HepG2 (cell line): Measurements from ENCODE around the gene ZNF616. TPM values are rescaled to one million over a fixed set of nuclear protein-coding genes. Genes with fewer than 3 reads are reported as not detected.

Experiments
- ASH2L ChIP-seq: fragments of 300-600, 200-600 bp; sonication (generic); IDR thresholded peaks from 2 replicates; pipeline ENCODE4 v1.7.0; 2017; ENCODE audit warnings: low read depth, mild to moderate bottlenecking, moderate library complexity, mixed read lengths, low read length; ENCODE audit not compliant: insufficient read length
- CAMTA2 ChIP-seq: sonication (generic); formaldehyde crosslinking; IDR thresholded peaks from 2 replicates; pipeline ENCODE4 v1.4.0; 2020; ENCODE audit warnings: mild to moderate bottlenecking, missing genetic modification reagents, borderline replicate concordance
- ELK4 ChIP-seq: sonication (generic); formaldehyde crosslinking; IDR thresholded peaks from 2 replicates; pipeline ENCODE4 v1.9.0; 2021; ENCODE audit warnings: missing genetic modification reagents, borderline replicate concordance
- FOXK1 ChIP-seq: sonication (generic); formaldehyde crosslinking; IDR thresholded peaks from 2 replicates; pipeline ENCODE4 v1.4.0; 2020; ENCODE audit warnings: low read depth, missing genetic modification reagents, borderline replicate concordance
- GATAD1 ChIP-seq: IDR thresholded peaks from 2 replicates; pipeline ENCODE4 v1.6.1; 2016; ENCODE audit warnings: missing genetic modification reagents, missing compliant biosample characterization
- HCFC1 ChIP-seq: fragments of 150-350 bp; IDR thresholded peaks from 2 replicates; pipeline ENCODE4 v1.6.1; 2014; ENCODE audit warnings: low read depth, low read length
- HNF4A ChIP-seq: sonication (generic); formaldehyde crosslinking; IDR thresholded peaks from 2 replicates; pipeline ENCODE4 v1.4.0; 2020; ENCODE audit warnings: missing genetic modification reagents
- HNRNPK ChIP-seq: fragments of 200-400 bp; formaldehyde crosslinking; IDR thresholded peaks from 2 replicates; pipeline ENCODE4 v1.6.1; 2018; ENCODE audit warnings: low read length, low read depth, moderate library complexity, mild to moderate bottlenecking; ENCODE audit not compliant: poor library complexity, severe bottlenecking
- KDM3A ChIP-seq: IDR thresholded peaks from 2 replicates; pipeline ENCODE4 v1.6.1; 2018; ENCODE audit warnings: low read depth, missing compliant biosample characterization
- KDM6A ChIP-seq: IDR thresholded peaks from 2 replicates; pipeline ENCODE4 v1.6.1; 2016; ENCODE audit warnings: low read depth
- KMT2A ChIP-seq: sonication (generic); formaldehyde crosslinking; IDR thresholded peaks from 2 replicates; pipeline ENCODE4 v1.4.0; 2020; ENCODE audit warnings: missing genetic modification reagents
- MED13 ChIP-seq: sonication (generic); formaldehyde crosslinking; IDR thresholded peaks from 2 replicates; pipeline ENCODE4 v1.5.0; 2020; ENCODE audit warnings: missing genetic modification reagents
- PCBP2 ChIP-seq: fragments of 200-400 bp; formaldehyde crosslinking; optimal IDR thresholded peaks from 2 replicates; pipeline ENCODE3; 2018; ENCODE audit warnings: low read length, low read depth; ENCODE audit not compliant: poor library complexity, severe bottlenecking
- PITX1 ChIP-seq: sonication (generic); formaldehyde crosslinking; IDR thresholded peaks from 2 replicates; pipeline ENCODE4 v1.5.1; 2020; ENCODE audit warnings: mild to moderate bottlenecking, missing genetic modification reagents
- RNF219 ChIP-seq: sonication (generic); formaldehyde crosslinking; IDR thresholded peaks from 2 replicates; pipeline ENCODE4 v1.5.0; 2020; ENCODE audit warnings: mild to moderate bottlenecking, missing genetic modification reagents
- SOX6 ChIP-seq, 2 experiments: fragments of 450-650 bp in 1 of 2; sonication (generic) in 1 of 2; formaldehyde crosslinking in 1 of 2; IDR thresholded peaks; 2 replicates each; pipeline versions ENCODE4 v1.4.0 to v1.6.1; 2017 to 2020; ENCODE audit warnings: antibody characterized with exemption in 1 of 2, mild to moderate bottlenecking in 1 of 2, missing genetic modification reagents in 1 of 2
- TAF1 ChIP-seq: sonication (generic); formaldehyde crosslinking; IDR thresholded peaks from 2 replicates; pipeline ENCODE4 v1.4.0; 2020; ENCODE audit warnings: missing genetic modification reagents
- TBX3 ChIP-seq: fragments of 450-650 bp; IDR thresholded peaks from 2 replicates; pipeline ENCODE4 v1.6.1; 2017; ENCODE audit warnings: antibody characterized with exemption, mild to moderate bottlenecking, inconsistent platforms, borderline replicate concordance
- USF2 ChIP-seq, 2 experiments: sonication (generic) in 1 of 2; formaldehyde crosslinking in 1 of 2; IDR thresholded peaks; 2 replicates each; pipeline versions ENCODE4 v1.5.1 to v1.6.1; 2011 to 2020; ENCODE audit warnings: borderline replicate concordance in 1 of 2, low read depth in 1 of 2, low read length in 1 of 2, mild to moderate bottlenecking in 1 of 2, missing genetic modification reagents in 1 of 2, moderate library complexity in 1 of 2
- ZNF382 ChIP-seq: sonication (generic); formaldehyde crosslinking; IDR thresholded peaks from 2 replicates; pipeline ENCODE4 v1.5.0; 2020; ENCODE audit warnings: missing genetic modification reagents, mild to moderate bottlenecking, borderline replicate concordance
- ZNF644 ChIP-seq: IDR thresholded peaks from 2 replicates; pipeline ENCODE4 v1.6.1; 2016; ENCODE audit warnings: low read depth
- ZNF724P ChIP-seq: sonication (generic); formaldehyde crosslinking; IDR thresholded peaks from 2 replicates; pipeline ENCODE4 v1.8.0; 2022; ENCODE audit warnings: missing genetic modification reagents, borderline replicate concordance
- ZSCAN21 ChIP-seq: sonication (generic); formaldehyde crosslinking; IDR thresholded peaks from 2 replicates; pipeline ENCODE4 v1.8.0; 2022; ENCODE audit warnings: mild to moderate bottlenecking, missing genetic modification reagents, moderate library complexity, borderline replicate concordance
- polyA plus RNA-seq, 8 experiments: library from polyadenylated mRNA; depleted of rRNA in 3 of 8; stranded (reverse) in 7 of 8; unstranded in 1 of 8; fragments of >200 nt; fragmentation: Illumina TruSeq in 4 of 8; extraction: Trizol in 4 of 8; gene quantifications; 2 replicates each; pipeline versions ENCODE4 v1.2.1 to v1.2.3, GENCODE V29; 2011 to 2016; ENCODE audit warnings: low read depth in 4 of 8, missing spikeins in 1 of 8, mixed read lengths in 1 of 8; ENCODE audit not compliant: insufficient read depth in 1 of 8
- total RNA-seq, 5 experiments: library from RNA; depleted of rRNA; stranded (reverse); fragments of >200 nt; fragmentation: Illumina TruSeq; extraction: Trizol; gene quantifications; 2 replicates each; pipeline ENCODE4 v1.2.3, GENCODE V29; 2016; ENCODE audit warnings: low read depth in 1 of 5

ZNF616 gene
- total and polyA plus RNA-seq, 2 of the 13 experiments (the other 11 are each of a cell fraction or from before 2014, with no cell fraction given) = 2.2 to 10.4 TPM

GRCh38 chr19:52099497-52100138 lies 40.1 kb downstream of the ZNF616 start (continued):
- TF ChIP-seq RNF219 (CRISPR knock-in tag) (no peak), GATAD1 (no peak), KDM3A (no peak), HNF4A (CRISPR knock-in tag) (0 out of 2 replicates have a peak, but pooled peaks have one; percentile 13), PITX1 (CRISPR knock-in tag) (no peak), ELK4 (no peak), ZSCAN21 (no peak), USF2 (IDR thresholded peaks at IDR 0.05; ENCODE audit: low read depth, low read length) (peak; percentile 50), USF2 (CRISPR knock-in tag; IDR thresholded peaks at IDR 0.05; ENCODE audit: borderline replicate concordance) (peak; percentile 72; the same call in 1 of the 2 replicates), ZNF382 (CRISPR knock-in tag) (no peak), TAF1 (CRISPR knock-in tag) (no peak), ZNF644 (CRISPR knock-in tag) (no peak), MED13 (CRISPR knock-in tag) (no peak), PCBP2 (no peak), TBX3 (no peak), CAMTA2 (CRISPR knock-in tag) (no peak), SOX6 (IDR thresholded peaks at IDR 0.05) (no peak), SOX6 (CRISPR knock-in tag; IDR thresholded peaks at IDR 0.05) (no peak), KDM6A (CRISPR knock-in tag) (no peak), ZNF724P (CRISPR knock-in tag) (no peak), ASH2L (no peak), HNRNPK (no peak), HCFC1 (no peak), FOXK1 (peak; percentile 37; the same call in 1 of the 2 replicates), KMT2A (CRISPR knock-in tag) (no peak)
